ELR (cell line): ENCODE data around the gene VAMP5.
"Not testable (repeated sequence)": the region's sequence is repeated elsewhere in the genome, so short reads cannot be mapped to it uniquely, and the experiment has no call there.

Experiments used
- DNase-seq: peaks from one replicate; pipeline ENCODE4 v3.0.0-alpha.2; 2015; ENCODE audit warnings: low read depth

The VAMP5 gene

GRCh38 chr2:85584857-85585780 lies 888 bp downstream of the VAMP5 start:
- peak; percentile 85 for DNase-seq

DNA sequence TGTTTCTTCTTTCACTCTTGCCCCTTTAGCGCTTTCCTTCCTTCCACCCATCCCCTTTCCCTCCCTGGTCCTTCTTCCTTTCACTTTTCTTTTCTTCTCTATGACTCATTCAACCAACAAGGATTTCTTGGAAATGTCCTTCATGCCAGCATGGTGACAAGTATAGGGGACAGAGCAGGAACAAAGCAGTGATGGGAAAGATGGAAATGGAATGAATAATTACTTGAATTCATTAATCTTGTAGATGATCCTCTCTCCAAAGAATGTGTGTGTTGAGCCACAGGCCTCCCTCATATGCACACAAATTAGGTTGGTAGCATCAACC lies 1.5 kb downstream of the VAMP5 start:
- DNase-seq = peak; percentile 63

DNA sequence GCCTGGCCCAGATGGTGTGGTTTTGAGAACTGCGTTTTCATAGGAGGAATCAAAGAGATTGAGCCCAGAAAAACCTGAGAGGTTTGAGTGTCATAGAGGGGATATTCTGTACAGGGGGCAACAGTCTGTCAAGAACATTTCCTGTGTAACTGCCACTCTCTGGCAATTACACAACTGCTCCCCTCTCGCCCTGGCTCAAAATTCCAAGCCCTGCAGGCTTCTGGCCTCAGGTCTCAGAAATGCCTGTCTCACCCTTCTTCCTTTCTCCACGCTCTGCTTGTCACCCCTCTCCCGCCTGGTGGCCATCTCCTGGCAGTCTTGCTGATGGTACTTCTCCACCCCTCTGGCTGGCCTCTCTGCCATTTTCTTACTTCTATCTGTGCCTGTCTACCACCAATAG lies 4.0 kb downstream of the VAMP5 start:
- no peak for DNase-seq

GRCh38 chr2:85588645-85589044 lies 4.4 kb downstream of the VAMP5 start:
- DNase-seq = no peak

GRCh38 chr2:85589181-85589580 lies 5.0 kb downstream of the VAMP5 start:
- DNase-seq = no peak

DNA sequence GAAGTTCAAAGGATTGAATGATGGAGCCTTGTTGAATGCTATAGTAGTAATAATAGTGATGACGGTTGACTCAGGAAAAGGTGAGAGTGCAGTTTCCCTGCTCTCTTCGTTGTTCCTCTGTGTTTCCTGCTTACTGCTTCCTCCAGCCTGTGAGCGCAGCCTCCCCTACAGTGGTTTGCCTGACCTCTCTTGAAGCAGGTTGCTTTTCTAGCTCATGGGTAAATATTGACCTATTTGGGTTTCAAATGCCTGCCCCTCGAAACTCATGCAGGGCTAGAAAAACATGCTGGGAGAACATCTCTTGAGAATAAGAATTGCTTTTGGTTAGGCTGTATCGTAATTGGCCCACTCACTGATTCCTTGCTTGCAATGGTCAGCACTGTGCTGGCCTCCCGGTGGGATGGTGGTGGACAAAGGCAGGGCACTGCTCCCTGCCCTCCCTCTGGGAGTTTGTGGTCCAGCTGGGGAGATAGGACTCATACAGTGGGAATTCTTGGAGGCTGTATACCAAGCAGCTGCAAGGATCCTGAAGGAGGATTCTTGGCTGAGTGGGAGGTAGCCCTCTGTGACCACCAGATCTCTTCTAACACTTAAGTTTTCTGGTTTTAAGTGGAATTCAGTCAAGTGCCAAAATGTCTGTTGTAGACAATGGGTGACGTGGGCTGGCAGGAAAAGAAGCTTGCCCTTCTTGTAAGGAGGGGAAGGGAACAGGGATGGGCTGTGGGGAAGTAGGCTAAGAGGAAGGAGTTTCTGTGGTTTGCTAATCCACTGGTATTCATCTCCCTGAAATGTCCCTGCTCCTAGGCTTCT lies 6.0 kb downstream of the VAMP5 start:
- DNase-seq = peak; percentile 57

DNA sequence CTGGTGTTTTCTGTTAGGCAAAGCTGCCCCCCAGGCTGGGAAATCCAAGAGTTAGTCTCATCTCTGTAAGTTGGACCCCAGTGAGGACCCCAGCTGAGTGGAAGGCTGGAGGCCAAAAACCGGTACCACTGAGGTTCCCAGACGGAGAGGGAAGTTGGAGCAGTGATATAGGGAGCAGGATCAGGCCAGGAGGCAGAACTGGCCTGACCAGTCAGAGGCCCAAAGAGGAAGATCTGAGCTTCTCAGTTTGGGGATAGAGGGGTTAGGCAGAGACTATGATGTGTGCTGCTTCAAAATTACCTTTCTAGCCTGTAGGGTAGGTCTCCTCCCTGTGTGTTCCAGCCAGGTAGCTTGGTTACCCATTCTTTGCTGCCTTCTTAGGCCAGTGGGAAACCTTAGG lies 6.7 kb downstream of the VAMP5 start:
- DNase-seq = no peak

GRCh38 chr2:85591563-85591962 lies 7.3 kb downstream of the VAMP5 start:
- DNase-seq = no peak

DNA sequence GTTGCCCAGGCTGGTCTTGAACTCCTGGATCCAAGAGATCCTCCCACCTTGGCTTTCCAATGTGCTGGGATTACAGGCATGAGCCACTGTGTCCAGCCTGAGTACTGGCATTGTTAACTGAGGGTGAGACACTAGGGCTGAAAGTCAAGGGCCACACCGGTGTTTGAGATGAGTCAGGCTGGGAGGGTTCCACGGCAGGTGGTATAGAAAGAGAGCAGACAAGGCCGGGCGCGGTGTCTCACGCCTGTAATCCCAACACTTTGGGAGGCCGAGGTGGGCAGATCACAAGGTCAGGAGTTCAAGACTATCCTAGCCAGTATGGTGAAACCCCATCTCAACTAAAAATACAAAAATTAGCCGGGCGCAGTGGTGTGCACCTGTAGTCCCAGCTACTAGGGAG lies 8.1 kb downstream of the VAMP5 start:
- DNase-seq = not testable (repeated sequence)

DNA sequence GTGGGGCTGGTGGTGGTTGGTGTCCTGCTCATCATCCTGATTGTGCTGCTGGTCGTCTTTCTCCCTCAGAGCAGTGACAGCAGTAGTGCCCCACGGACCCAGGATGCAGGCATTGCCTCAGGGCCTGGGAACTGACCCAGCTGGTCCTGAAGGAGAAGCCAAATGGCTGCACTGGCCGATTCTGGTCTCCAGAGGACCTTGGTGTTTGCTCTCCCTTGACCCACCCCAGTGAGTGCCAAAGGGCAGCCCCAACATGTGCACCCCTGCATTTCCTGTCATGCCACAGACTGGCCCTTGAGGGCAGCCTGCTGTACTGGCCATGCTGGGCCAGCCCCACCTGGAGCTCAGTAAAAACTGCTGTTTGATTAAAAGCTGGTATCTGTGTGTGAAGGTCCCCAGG lies 8.8 kb downstream of the VAMP5 start:
- DNase-seq = no peak

- no peak for DNase-seq
Measured at GRCh38 chr2:85594715-85595300, 10.6 kb downstream of the VAMP5 start.

DNA sequence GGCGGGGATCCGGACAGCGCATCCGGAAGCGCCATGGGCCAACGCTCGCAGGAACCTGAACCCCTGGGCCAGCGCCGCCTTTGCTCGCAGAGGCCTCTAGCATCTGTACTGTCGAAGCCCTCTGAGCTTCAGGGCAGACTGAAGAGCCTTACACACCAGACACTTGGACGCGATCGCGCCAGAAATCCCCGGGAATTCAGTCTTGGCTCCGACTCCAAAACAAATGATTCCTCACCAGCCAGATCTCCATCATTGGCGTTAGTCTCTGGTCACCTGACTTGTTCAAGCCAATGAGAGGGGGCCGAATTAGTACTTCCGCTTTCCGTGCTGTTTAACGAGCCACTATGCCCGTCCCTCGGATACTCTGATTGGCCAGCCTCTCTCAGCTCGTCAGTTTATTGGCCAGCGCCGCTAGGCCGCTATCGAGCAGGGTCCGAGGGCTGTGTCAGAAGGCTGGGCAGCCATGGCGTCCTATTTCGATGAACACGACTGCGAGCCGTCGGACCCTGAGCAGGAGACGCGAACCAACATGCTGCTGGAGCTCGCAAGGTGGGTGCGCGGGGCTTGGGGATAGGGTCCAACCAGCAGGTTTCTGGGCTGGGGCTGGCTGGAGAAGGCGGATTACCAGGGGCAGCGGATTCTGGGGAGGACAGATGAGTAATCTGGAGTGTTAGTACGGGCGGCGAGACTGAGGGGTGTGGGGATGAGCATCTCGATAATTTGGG lies 11.2 kb downstream of the VAMP5 start, which contains the start of gene RNF181:
TSS of gene RNF181 (plus strand) at position 445 of the 725 bp plus-strand sequence. CDS start at position 464, 19 bp downstream.
- DNase-seq = peak; percentile 99

- peak; percentile 56 for DNase-seq
Measured at GRCh38 chr2:85596026-85596333, 11.7 kb downstream of the VAMP5 start.

- no peak for DNase-seq
Measured at GRCh38 chr2:85596486-85597143, 12.4 kb downstream of the VAMP5 start.

DNA sequence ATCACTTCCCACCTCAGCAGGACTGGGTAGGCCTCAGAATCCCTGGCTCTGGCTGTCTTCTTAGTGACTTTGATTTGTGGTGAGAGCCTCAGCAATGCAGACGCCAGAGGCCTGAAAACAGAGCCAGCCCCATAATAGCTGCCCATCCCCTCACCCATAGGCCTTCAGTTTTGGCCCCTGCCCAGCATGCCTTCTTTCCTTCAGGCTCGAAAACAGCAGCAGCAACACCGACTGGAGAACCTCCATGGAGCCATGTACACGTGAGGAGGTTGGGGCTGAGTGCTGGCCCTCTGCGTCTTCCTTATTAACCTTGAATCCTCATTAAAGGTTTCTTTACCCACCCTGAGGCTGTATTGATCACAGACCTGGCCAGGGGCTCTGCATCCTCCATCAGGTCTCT lies 13.0 kb downstream of the VAMP5 start:
- DNase-seq = no peak

- DNase-seq = no peak
Measured at GRCh38 chr2:85598594-85599340, 14.5 kb downstream of the VAMP5 start.

GRCh38 chr2:85599468-85600234 lies 15.4 kb downstream of the VAMP5 start:
- no peak for DNase-seq

DNA sequence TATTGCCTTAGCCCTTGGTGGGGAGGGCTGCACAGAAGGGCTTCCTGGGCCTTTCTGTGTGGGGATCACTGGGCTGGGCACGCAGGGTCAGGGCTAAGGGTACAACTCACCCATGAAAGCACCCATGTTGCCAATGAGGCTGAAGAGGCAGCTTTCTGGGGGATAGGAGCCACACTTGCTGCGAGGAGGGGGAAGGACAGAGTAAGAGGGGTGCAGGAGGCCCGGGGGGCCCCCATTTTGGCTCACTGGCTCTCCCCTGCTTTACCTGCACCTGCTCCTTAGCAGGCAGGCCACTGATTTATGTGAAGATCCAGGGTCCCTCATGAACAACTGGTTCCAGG lies 16.0 kb downstream of the VAMP5 start:
- DNase-seq = no peak

- DNase-seq = no peak
Measured at GRCh38 chr2:85600951-85601770, 16.9 kb downstream of the VAMP5 start.
